GM12878 (cell line): ENCODE results near the gene CCDC6.

ENCODE experiments used
- BHLHE40 ChIP-seq, 2 experiments: fragments of 450-650 bp in 1 of 2; IDR thresholded peaks; 2 replicates each; pipeline ENCODE4 v1.6.1; 2011 to 2017; ENCODE audit warnings: low read depth in 2 of 2, borderline replicate concordance in 1 of 2, improper control_type of control experiment in 1 of 2, low read length in 1 of 2, mild to moderate bottlenecking in 1 of 2
- CEBPB ChIP-seq, 2 experiments: fragments of 150-350 bp in 1 of 2; IDR thresholded peaks; 2 replicates each; pipeline ENCODE4 v1.6.1; 2012 to 2014; ENCODE audit warnings: low read depth in 2 of 2, low read length in 2 of 2, borderline replicate concordance in 1 of 2, inconsistent platforms in 1 of 2
- ESRRA ChIP-seq: IDR thresholded peaks from 2 replicates; pipeline ENCODE4 v1.6.1; 2012; ENCODE audit warnings: mild to moderate bottlenecking, low read length, improper control_type of control experiment
- GATAD2B ChIP-seq: fragments of 450-650 bp; conservative IDR thresholded peaks from 2 replicates; pipeline ENCODE4 v1.6.1; 2017; ENCODE audit warnings: low read depth, mild to moderate bottlenecking, moderate library complexity
- HCFC1 ChIP-seq: fragments of 150-350 bp; IDR thresholded peaks from 2 replicates; pipeline ENCODE4 v1.6.1; 2014; ENCODE audit warnings: low read length
- JUND ChIP-seq: IDR thresholded peaks from 2 replicates; pipeline ENCODE4 v1.6.1; 2012; ENCODE audit warnings: low read depth, mild to moderate bottlenecking, low read length, improper control_type of control experiment, moderate library complexity
- MAX ChIP-seq: IDR thresholded peaks from 2 replicates; pipeline ENCODE4 v1.6.1; 2012; ENCODE audit warnings: low read depth, low read length, improper control_type of control experiment
- SMARCA5 ChIP-seq: fragments of 450-650 bp; IDR thresholded peaks from 2 replicates; pipeline ENCODE4 v1.6.1; 2017; ENCODE audit warnings: mild to moderate bottlenecking
- TAF1 ChIP-seq: IDR thresholded peaks from 2 replicates; pipeline ENCODE4 v1.6.1; 2011; ENCODE audit warnings: mild to moderate bottlenecking, low read depth, low read length, borderline replicate concordance

DNA sequence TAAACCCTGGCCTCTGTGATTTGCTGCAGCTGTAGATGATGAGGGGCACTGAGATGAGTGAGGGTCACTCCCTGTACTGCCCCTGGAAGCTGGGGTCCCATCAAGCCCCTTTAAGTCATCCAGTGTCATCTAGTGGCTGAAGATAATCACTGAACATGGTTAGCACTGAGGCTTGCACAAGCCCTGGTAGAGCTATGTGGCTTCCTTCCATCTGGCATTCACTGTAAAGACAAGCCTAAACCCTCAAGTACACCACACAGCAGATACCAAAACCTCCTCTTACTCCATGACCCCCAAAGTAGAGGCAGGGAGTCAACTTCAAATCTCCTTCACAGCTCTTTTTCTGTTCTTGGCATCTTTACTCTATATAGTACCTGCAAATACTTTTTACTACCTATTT, 80.4 kb downstream of the CCDC6 start:
- TF ChIP-seq CEBPB (IDR thresholded peaks at IDR 0.05; ENCODE audit: borderline replicate concordance in 1 of 2, low read depth in 2 of 2, low read length in 2 of 2) (no peak), ESRRA (no peak), SMARCA5 (no peak), HCFC1 (no peak), GATAD2B (no peak), JUND (no peak), TAF1 (no peak), MAX (no peak), BHLHE40 (IDR thresholded peaks at IDR 0.05; ENCODE audit: borderline replicate concordance in 1 of 2, low read depth in 2 of 2, low read length in 1 of 2) (no peak)
